Smooth muscle cell of the umbilical artery (primary cell): Measurements from ENCODE around the gene ALDOA. TPM values are rescaled to one million over a fixed set of nuclear protein-coding genes. Genes with fewer than 3 reads are reported as not detected.

ENCODE experiments used
- total RNA-seq: library from RNA; depleted of rRNA; stranded (reverse); fragments of >200 nt; gene quantifications from 2 replicates; pipeline ENCODE4 v1.2.3, GENCODE V29; 2014

ALDOA gene
- 559 and 1,105 TPM in 2 replicates for total RNA-seq

DNA sequence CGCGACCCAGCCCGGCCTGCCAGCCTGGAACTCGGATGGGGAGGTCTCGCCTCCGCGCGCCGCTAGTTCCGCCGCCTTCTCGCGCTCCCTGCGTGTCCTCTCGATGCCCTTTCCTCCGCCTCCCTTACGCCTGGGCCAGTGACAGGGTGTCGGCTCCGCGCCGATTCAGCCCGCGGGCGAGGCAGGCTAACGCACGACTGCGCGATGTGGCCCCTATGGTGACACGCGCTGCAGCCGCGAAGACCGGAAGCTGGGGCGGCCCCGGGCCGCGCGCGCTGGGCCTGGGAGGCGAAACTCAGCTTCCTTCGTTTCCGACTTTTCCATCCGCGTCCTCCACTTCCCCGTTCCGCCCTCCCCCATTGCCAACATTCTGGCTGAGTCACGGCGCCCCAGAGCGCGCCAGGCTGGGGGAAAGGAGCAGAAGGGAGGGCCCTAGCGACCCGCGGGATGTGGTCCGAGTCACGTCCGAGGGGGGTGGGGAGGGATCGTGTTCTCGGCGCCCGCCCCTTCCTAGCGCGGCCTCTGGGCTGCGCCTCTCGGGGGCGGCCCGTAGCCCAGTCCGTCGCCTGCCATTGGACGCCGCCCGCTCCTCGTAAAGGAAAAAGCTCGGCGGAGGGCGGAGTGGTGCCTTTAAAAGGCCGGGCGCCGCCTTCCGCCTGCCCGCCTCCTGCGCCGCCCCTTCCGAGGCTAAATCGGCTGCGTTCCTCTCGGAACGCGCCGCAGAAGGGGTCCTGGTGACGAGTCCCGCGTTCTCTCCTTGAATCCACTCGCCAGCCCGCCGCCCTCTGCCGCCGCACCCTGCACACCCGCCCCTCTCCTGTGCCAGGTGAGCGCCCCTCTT, at the start of gene ALDOA:
Gene ALDOA, plus strand, starts transcription at position 659 of the 841 bp plus-strand sequence. CDS start 1,138 bp downstream, outside the sequence.

DNA sequence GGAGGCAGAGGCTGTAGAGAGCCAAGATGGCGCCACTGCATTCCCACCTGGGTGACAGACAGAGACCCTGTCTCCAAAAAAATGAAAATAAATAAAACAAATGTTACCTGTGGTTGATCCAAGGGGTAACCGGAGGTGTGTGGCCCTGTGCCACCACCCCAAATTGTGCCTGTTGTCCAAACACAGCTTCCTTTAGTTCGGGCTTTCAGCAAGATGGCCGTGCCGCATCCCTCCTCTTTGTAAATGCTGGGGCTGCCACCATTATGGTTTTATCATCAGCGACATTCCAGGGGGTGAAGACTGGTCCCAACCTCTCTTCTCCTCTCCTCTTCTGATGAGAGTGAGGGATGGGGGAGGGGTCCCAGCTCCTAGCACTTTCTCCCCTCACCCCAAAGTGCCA, 42.7 kb upstream of the ALDOA start, which contains the start of gene C16orf92:
Gene C16orf92, plus strand, starts transcription at position 312 of the 400 bp plus-strand sequence. CDS start 143 bp downstream, outside the sequence.

DNA sequence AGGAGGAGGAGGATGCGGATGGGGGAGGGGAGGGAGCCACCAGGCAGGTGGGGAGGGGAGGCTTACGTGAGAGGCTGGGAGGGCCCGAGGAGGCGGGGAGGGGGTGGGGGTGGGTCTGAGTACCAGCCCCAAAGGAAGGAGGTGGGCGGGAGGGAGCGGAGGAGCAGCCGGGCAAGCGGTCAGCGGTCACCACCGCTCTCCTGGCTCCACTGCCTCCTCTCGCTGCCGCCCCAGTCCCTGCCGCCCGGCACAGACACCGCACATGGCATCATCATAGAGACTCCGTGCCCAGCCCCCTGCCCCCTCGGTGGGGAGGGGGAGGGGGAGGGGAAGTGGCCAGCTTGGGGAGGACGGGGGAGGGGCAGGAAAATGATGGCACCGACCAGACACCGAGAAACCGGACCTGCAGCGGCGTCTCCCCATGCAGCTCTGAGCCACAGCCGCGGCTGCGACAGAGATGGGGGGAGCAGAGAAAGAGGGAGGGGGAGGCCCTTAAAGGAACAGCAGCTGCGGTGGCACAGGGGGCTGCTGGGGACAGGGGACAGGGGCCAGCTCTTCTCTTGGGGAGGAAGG, 34.6 kb upstream of the ALDOA start, which contains the start of gene TLCD3B:
Gene TLCD3B, minus strand, starts transcription at position 431 of the 573 bp plus-strand sequence. CDS start 744 bp downstream, outside the sequence.

DNA sequence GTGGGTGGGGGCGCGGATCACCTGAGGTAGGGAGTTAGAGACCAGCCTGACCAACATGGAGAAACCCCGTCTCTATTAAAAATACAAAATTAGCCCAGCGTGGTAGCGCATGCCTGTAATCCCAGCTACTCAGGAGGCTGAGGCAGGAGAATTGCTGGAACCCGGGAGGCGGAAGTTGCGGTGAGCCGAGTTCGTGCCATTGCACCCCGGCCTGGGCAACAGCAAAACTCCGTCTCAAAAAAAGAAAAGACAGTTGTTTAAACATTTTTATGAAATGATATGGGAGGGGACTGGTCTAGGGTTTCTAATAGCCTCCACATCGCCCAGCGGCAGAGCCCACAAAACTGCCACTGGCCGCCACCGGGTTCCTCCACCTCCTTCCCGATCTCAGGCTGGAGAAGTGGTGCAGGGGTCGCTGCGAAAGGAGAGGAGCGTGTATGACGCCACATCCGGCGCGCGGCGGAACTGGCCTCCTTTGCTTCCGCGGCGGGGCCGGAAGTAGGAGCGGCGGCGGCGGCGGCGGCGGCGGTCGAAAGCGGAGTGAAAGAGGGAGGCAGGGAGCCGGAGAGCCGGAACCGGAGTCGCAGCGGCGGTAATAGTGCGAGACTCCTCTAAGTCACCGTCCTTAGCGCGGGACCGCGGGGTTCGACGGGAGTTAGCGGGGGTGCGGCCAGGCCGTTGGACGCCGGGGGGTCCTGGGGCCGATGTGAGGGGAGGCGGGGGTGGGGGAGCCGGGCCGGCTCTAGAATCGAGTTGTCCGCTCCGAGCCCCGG, 10.1 kb downstream of the ALDOA start, which contains the start of gene PPP4C:
Gene PPP4C, plus strand, starts transcription at position 492 of the 773 bp plus-strand sequence. CDS start 384 bp downstream, outside the sequence.

DNA sequence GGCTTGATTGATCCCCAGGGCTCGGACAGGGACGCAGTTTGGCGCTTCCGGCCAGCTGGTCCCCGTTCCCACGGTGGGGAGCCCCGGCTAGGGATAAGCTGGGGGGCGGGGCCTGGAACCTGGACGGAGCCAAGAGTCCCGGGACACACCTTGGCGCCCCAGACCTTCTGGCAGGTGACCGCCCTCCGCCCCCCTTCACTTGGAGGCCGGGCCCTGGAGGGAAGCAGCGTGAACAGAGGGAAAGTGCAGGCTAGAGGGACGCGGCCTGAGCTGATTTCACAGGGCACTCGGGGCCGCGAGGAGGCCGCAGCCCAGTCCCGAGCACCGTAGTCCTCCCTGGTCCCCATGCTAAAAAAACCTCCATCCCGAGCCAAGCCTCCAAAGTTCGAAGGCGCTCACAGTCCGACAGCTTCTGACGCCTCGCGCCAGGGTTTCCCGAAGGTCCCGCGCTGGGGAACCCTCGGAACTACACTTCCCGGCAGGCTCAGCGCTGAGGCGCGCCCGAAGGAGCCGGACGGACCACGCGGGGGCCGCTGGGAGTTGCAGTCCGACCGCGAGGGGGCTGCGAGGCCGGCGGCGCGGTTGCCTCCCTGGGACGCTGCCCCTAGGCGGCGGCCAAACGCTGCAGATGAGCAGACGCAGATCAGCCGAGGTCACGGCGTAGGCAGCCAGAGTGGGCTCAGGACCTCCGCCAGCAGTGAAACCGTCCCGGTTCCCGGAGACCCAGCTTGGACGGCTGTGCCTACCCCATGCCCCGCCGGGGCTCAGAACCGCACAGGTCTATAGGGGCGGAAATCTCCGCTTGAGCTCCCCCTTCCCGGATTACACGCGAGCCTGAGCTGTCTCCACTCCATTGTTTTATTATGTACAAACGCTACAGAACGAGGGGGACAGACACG, 26.2 kb downstream of the ALDOA start, which contains the start of gene TBX6:
Gene TBX6, minus strand, starts transcription at position 451 of the 899 bp plus-strand sequence. CDS start 731 bp downstream, outside the sequence.

DNA sequence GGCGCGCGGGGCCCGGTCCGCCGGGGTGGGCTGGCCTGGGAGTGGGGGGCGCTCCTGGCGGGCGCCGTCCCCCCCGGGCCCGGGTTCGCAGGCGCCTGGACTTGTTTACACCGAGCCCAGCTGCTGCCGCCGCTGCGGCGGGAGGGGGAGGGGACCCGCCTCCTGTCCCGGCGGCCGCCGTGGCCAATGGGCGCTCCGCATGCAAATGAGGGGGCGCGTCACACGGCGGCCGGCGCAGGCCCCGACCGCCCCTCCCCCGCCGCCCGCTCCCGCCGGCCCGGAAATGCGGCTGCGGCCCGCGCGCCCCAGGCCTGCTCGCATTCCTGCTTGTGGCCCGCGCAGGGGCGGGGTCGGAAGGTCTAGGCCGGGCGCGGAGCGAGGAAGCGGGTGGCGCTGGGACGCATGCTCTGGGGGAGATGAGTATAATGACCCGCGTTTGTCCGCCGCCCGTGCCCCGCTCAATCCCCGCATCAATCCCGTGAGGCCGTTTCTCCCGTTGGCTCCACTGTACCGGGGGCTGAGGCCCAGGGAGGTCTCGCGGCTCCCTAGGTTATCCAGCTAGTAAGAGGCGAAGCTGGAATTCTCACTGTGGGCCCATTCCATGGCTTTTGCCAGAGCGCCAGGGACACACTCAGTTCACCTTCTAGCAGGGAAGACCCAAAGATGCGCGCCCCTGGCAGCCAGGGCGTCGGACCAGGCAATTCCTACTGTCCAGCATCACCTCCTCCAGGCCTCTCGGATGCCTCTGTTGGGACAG, 30.7 kb downstream of the ALDOA start, which contains the start of gene YPEL3:
Gene YPEL3, minus strand, starts transcription at position 109 of the 757 bp plus-strand sequence. CDS start 731 bp downstream, outside the sequence.

DNA sequence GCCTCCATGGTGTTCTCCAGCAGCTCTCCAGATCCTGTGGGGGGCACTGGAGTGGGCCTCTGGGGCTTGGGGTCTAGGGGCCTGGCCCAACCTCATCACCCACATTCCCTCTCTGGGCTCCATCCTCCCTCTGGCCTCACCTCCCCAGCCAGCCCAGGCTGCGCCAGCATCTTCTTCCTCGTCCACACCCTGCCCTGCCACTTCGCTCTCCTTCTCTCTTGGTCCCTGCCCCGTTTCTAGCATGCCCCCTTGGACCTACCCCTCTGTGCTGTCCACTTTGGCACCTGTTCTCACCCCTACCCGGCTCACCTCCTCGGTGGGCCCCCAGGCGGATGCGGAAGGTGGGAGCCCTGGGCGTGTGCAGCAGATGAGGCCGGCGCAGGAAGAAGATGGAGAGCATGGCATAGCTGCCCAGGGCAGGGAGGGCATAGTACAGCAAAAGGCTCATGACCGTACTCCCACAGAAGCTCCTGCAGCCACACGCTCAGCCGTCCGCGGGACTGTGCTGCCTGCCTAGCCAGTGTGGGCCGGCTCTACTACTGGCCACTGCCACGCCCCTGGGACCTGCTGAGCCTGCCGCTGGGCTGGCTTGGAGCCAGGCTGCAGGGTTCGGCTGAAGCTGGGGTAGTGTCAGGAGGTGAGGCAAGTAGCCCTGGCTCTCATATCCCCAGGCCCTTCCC, 47.6 kb downstream of the ALDOA start, which contains the start of gene GDPD3:
Gene GDPD3, minus strand, starts transcription at position 507 of the 680 bp plus-strand sequence. Its CDS starts 59 bp downstream, at position 448.

Other genes with a start within 250 kb of the ALDOA start
- gene PAGR1, start 249.6 kb upstream of the ALDOA start, total RNA-seq = 16.3 and 18.1 TPM in 2 replicates
- 209 and 363 TPM in 2 replicates for gene MVP, start 245.3 kb upstream of the ALDOA start, total RNA-seq
- gene CDIPT, start 202.5 kb upstream of the ALDOA start, total RNA-seq = 69.5 and 81.7 TPM in 2 replicates
- gene SEZ6L2, start 166.2 kb upstream of the ALDOA start, total RNA-seq = 18.4 and 37.0 TPM in 2 replicates
- 8.0 and 12.5 TPM in 2 replicates for gene ASPHD1, start 165.3 kb upstream of the ALDOA start, total RNA-seq
- gene KCTD13, start 139.5 kb upstream of the ALDOA start, total RNA-seq = 12.5 and 14.3 TPM in 2 replicates
- 63.9 and 76.0 TPM in 2 replicates for gene TMEM219, start 103.7 kb upstream of the ALDOA start, total RNA-seq
- 53.4 and 72.9 TPM in 2 replicates for gene TAOK2, start 91.9 kb upstream of the ALDOA start, total RNA-seq
- gene HIRIP3, start 70.1 kb upstream of the ALDOA start, total RNA-seq = 4.8 and 5.0 TPM in 2 replicates
- 16.9 and 20.3 TPM in 2 replicates for gene INO80E, start 69.5 kb upstream of the ALDOA start, total RNA-seq
- 0.42 TPM in 1 of 2 replicates, not detected in the other for gene DOC2A, start 54.7 kb upstream of the ALDOA start, total RNA-seq
- not detected in 2 replicates for gene C16orf92, start 42.6 kb upstream of the ALDOA start, total RNA-seq
- under 0.01 and 0.09 TPM in 2 replicates for gene TLCD3B, start 34.5 kb upstream of the ALDOA start, total RNA-seq
- 194 and 200 TPM in 2 replicates for gene PPP4C, start 10.2 kb downstream of the ALDOA start, total RNA-seq
- gene TBX6, start 26.2 kb downstream of the ALDOA start, total RNA-seq = under 0.01 TPM in 1 of 2 replicates, not detected in the other
- gene YPEL3, start 30.5 kb downstream of the ALDOA start, total RNA-seq = 5.9 and 6.6 TPM in 2 replicates
- gene GDPD3, start 47.8 kb downstream of the ALDOA start, total RNA-seq = 0.59 and 0.78 TPM in 2 replicates
- 16.9 and 18.7 TPM in 2 replicates for gene MAPK3, start 57.5 kb downstream of the ALDOA start, total RNA-seq
- 0.59 and 2.4 TPM in 2 replicates for gene CORO1A, start 117.8 kb downstream of the ALDOA start, total RNA-seq
- 64.8 and 138 TPM in 2 replicates for gene BOLA2B, start 127.9 kb downstream of the ALDOA start, total RNA-seq
- gene SLX1A, start 128.1 kb downstream of the ALDOA start, total RNA-seq = 17.3 and 25.8 TPM in 2 replicates
- gene SULT1A3, start 133.5 kb downstream of the ALDOA start, total RNA-seq = 3.1 and 3.6 TPM in 2 replicates
- gene NPIPB13, start 182.7 kb downstream of the ALDOA start, total RNA-seq = 1.4 and 1.8 TPM in 2 replicates